ENCODE results near the gene YBX1. TPM values are rescaled to one million over a fixed set of nuclear protein-coding genes. Genes with fewer than 3 reads are reported as not detected.
A peak's percentile ranks its signal among the peaks of the same experiment; 100 is the strongest.

The YBX1 gene
- total RNA-seq, 3 donors from 2014 or later (not counting 1 experiment from before 2014, with no cell fraction given): 239 to 305 (median 279) TPM

DNA sequence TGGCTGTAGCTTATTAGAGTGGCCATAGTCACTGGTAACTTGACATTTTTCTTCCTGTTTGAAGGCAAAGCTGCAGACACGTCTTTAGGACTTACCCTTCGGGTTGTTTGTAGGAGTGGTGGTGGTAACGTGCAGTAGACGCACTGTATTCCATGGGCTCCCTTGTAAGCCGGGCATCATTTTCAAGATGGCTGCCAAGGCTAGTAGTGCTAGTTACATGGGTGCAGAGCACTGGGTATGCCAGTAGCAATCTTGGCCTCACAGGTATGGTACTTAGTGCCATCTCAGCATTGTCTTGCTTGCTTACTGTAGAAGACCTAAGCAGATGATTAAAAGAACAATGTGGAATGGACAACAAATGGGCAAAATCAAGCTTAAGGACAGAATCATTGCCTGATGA lies 1.9 kb downstream of the YBX1 start:
- H3K9me3 ChIP-seq (ENCODE audit: control insufficient read depth, insufficient read depth, low read length): no peaks in the 10 kb centered on the region
- H3K27me3 ChIP-seq (ENCODE audit: control insufficient read depth, insufficient read depth, low read length): no peaks in the 10 kb centered on the region
- ATAC-seq (no peak), DNase-seq (peak in 1 of 2 donors; percentile 34)
- TF ChIP-seq, protein P1, sequence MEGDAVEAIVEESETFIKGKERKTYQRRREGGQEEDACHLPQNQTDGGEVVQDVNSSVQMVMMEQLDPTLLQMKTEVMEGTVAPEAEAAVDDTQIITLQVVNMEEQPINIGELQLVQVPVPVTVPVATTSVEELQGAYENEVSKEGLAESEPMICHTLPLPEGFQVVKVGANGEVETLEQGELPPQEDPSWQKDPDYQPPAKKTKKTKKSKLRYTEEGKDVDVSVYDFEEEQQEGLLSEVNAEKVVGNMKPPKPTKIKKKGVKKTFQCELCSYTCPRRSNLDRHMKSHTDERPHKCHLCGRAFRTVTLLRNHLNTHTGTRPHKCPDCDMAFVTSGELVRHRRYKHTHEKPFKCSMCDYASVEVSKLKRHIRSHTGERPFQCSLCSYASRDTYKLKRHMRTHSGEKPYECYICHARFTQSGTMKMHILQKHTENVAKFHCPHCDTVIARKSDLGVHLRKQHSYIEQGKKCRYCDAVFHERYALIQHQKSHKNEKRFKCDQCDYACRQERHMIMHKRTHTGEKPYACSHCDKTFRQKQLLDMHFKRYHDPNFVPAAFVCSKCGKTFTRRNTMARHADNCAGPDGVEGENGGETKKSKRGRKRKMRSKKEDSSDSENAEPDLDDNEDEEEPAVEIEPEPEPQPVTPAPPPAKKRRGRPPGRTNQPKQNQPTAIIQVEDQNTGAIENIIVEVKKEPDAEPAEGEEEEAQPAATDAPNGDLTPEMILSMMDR (IDR thresholded peaks at IDR 0.05): no peak
- Mint-ChIP-seq H3K27ac (peak overlapping the region; percentile 83 to 93), H3K36me3 (no peaks in the 10 kb centered on the region), H3K27me3 (ENCODE audit: low read depth in 2 of 2) (no peaks in the 10 kb centered on the region), H3K4me1 (peaks cover 66 to 71% of the 10 kb centered on the region in 2 donors), H3K4me3 (peak overlapping the region; percentile 87), H3K9me3 (no peaks in the 10 kb centered on the region)
- peak overlapping the region; percentile 47 for H3K27ac ChIP-seq (ENCODE audit: low read length)
- peaks cover 15% of the 10 kb centered on the region for H3K36me3 ChIP-seq (ENCODE audit: control insufficient read depth, insufficient read depth, low read length)
- intact Hi-C loops (cut with micrococcal nuclease): loop anchor here (5.0 kb wide), 2 partner anchors 83 to 222 kb away; partner anchors contain the start of genes C1orf50, CCDC30 and P3H1
- peak overlapping the region; percentile 22 for H3K4me3 ChIP-seq (ENCODE audit: low read length)
- WGBS (ENCODE audit: insufficient coverage): 55% methylated on average over 5 of the region's 5 CpGs
- H3K4me1 ChIP-seq (ENCODE audit: control insufficient read depth, insufficient read depth, low read length): peaks cover 16% of the 10 kb centered on the region

DNA sequence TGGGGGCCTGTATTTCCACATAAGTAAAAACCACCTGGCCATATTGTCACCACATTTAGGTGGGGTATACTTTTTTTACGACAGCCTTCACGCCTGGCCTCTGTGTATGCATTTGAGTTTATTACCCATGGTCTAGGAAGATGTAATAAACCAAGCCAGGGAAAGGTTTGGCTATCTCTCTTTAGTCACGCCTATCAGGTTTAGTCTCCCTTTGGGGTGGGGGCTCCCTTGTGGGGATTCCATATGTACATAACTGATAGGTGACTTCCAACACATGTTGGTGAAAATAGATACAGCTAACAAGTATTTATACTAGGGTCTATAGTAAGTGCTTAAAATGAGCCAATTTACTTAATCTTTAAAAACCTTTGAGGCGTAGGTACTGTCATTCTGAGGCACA lies 4.2 kb downstream of the YBX1 start:
- DNase-seq (no peak), ATAC-seq (no peak)
- H3K9me3 Mint-ChIP-seq: no peaks in the 10 kb centered on the region
- H3K4me3 Mint-ChIP-seq: no peak overlapping the region
- WGBS (ENCODE audit: insufficient coverage): 60% methylated on average over 4 of the region's 4 CpGs
- H3K27me3 ChIP-seq (ENCODE audit: control insufficient read depth, insufficient read depth, low read length): no peaks in the 10 kb centered on the region
- H3K4me3 ChIP-seq (ENCODE audit: low read length): no peak overlapping the region
- intact Hi-C loops (cut with micrococcal nuclease): no loop called here
- H3K27ac Mint-ChIP-seq: peak overlapping the region; percentile 18 to 31
- TF ChIP-seq, protein P1 (IDR thresholded peaks at IDR 0.05): no peak
- H3K36me3 ChIP-seq (ENCODE audit: control insufficient read depth, insufficient read depth, low read length): peaks cover 15% of the 10 kb centered on the region
- H3K4me1 ChIP-seq (ENCODE audit: control insufficient read depth, insufficient read depth, low read length): peaks cover 9% of the 10 kb centered on the region
- no peak overlapping the region for H3K27ac ChIP-seq (ENCODE audit: low read length)
- no peaks in the 10 kb centered on the region for H3K27me3 Mint-ChIP-seq (ENCODE audit: low read depth in 2 of 2)
- no peaks in the 10 kb centered on the region for H3K9me3 ChIP-seq (ENCODE audit: control insufficient read depth, insufficient read depth, low read length)
- peaks cover 78 to 79% of the 10 kb centered on the region in 2 donors for H3K4me1 Mint-ChIP-seq
- H3K36me3 Mint-ChIP-seq: no peaks in the 10 kb centered on the region

DNA sequence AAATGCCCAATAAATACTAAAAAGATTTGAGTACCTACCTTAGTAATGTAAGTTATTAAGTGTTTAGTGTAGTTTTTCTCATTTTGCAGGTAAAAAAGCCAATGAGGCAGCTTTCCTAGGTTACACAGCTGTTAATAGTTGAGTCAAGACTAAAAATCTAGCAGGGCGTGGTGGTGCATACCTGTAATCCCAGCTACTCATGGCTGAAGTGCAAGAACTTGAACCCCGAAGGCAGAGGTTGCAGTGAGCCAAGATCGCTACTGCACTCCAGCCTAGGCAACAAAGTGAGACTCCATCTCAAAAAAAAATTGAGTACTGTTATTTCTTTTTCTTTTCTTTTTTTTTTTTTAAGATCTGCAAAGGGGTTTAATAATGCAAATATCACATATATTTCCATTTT lies 7.7 kb downstream of the YBX1 start:
- no peaks in the 10 kb centered on the region for H3K36me3 Mint-ChIP-seq
- H3K4me3 Mint-ChIP-seq: no peak overlapping the region
- Histone ChIP-seq H3K36me3 (ENCODE audit: control insufficient read depth, insufficient read depth, low read length) (peaks cover 16% of the 10 kb centered on the region), H3K9me3 (ENCODE audit: control insufficient read depth, insufficient read depth, low read length) (no peaks in the 10 kb centered on the region), H3K4me1 (ENCODE audit: control insufficient read depth, insufficient read depth, low read length) (peaks cover 3% of the 10 kb centered on the region), H3K27ac (ENCODE audit: low read length) (no peak overlapping the region), H3K4me3 (ENCODE audit: low read length) (no peak overlapping the region), H3K27me3 (ENCODE audit: control insufficient read depth, insufficient read depth, low read length) (no peaks in the 10 kb centered on the region)
- no peak for ATAC-seq
- WGBS (ENCODE audit: insufficient coverage): 76% methylated on average over 3 of the region's 3 CpGs
- H3K4me1 Mint-ChIP-seq: peaks cover 73 to 78% of the 10 kb centered on the region in 2 donors
- intact Hi-C loops (cut with micrococcal nuclease): no loop called here
- DNase-seq: no peak
- no peaks in the 10 kb centered on the region for H3K9me3 Mint-ChIP-seq
- TF ChIP-seq, protein P1 (IDR thresholded peaks at IDR 0.05): no peak
- H3K27ac Mint-ChIP-seq: no peak overlapping the region
- H3K27me3 Mint-ChIP-seq (ENCODE audit: low read depth in 2 of 2): no peaks in the 10 kb centered on the region

Data from natural killer cell (primary cell).